ENCODE results near the gene GAS2.

GAS2 gene

GRCh38 chr11:22715971-22716370, 49.6 kb downstream of the GAS2 start:
- Histone ChIP-seq H3K4me3 (no peak overlapping the region), H3K27me3 (no peaks in the 10 kb centered on the region), H3K9me3 (no peaks in the 10 kb centered on the region), H3K4me1 (no peaks in the 10 kb centered on the region), H3K27ac (no peak overlapping the region), H3K36me3 (no peaks in the 10 kb centered on the region)
- intact Hi-C loops (cut with DNase I; ENCODE audit: low total_unique reads), result no loop called here
- no peak for DNase-seq
- TF ChIP-seq, protein P1, sequence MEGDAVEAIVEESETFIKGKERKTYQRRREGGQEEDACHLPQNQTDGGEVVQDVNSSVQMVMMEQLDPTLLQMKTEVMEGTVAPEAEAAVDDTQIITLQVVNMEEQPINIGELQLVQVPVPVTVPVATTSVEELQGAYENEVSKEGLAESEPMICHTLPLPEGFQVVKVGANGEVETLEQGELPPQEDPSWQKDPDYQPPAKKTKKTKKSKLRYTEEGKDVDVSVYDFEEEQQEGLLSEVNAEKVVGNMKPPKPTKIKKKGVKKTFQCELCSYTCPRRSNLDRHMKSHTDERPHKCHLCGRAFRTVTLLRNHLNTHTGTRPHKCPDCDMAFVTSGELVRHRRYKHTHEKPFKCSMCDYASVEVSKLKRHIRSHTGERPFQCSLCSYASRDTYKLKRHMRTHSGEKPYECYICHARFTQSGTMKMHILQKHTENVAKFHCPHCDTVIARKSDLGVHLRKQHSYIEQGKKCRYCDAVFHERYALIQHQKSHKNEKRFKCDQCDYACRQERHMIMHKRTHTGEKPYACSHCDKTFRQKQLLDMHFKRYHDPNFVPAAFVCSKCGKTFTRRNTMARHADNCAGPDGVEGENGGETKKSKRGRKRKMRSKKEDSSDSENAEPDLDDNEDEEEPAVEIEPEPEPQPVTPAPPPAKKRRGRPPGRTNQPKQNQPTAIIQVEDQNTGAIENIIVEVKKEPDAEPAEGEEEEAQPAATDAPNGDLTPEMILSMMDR (IDR thresholded peaks at IDR 0.05), result no peak

DNA sequence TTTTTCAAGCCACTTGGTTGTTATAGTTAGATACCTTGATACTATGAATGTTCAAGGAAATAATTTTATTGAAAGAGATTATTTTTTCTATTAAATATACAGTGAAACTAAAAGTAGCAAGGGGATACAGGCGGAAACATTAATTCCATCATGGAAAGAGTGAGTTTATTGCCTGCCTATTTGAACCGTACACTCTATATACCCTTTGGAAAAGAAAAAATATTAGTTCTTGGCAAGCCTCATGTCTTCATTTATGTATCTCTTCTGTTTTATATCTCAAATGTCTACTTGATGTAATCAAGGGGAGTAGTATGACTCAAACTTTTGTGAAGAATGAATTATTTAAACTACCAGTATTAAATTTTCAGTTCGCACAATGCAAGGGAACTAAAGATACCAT, 54.0 kb downstream of the GAS2 start:
- Histone ChIP-seq H3K9me3 (no peaks in the 10 kb centered on the region), H3K36me3 (no peaks in the 10 kb centered on the region)

GRCh38 chr11:22723274-22723673, 56.9 kb downstream of the GAS2 start:
- intact Hi-C loops (cut with DNase I; ENCODE audit: low total_unique reads), result no loop called here
- DNase-seq, result no peak
- Histone ChIP-seq H3K27me3 (no peaks in the 10 kb centered on the region), H3K4me3 (no peak overlapping the region), H3K27ac (no peak overlapping the region), H3K9me3 (no peaks in the 10 kb centered on the region), H3K4me1 (no peaks in the 10 kb centered on the region), H3K36me3 (no peaks in the 10 kb centered on the region)
- TF ChIP-seq, protein P1 (IDR thresholded peaks at IDR 0.05), result no peak

More for the DNA sequence above, 54.0 kb downstream of the GAS2 start:
- intact Hi-C loops (cut with DNase I; ENCODE audit: low total_unique reads), result no loop called here
- H3K27ac ChIP-seq, result no peak overlapping the region
- H3K4me1 ChIP-seq, result no peaks in the 10 kb centered on the region
- no peak overlapping the region for H3K4me3 ChIP-seq
- no peaks in the 10 kb centered on the region for H3K27me3 ChIP-seq
- DNase-seq, result no peak
- TF ChIP-seq, protein P1 (IDR thresholded peaks at IDR 0.05), result no peak

GRCh38 chr11:22725079-22725478, 58.7 kb downstream of the GAS2 start:
- H3K4me1 ChIP-seq, result no peaks in the 10 kb centered on the region
- no peaks in the 10 kb centered on the region for H3K9me3 ChIP-seq
- no peaks in the 10 kb centered on the region for H3K27me3 ChIP-seq
- no peak for DNase-seq
- intact Hi-C loops (cut with DNase I; ENCODE audit: low total_unique reads), result no loop called here
- no peaks in the 10 kb centered on the region for H3K36me3 ChIP-seq
- no peak overlapping the region for H3K27ac ChIP-seq
- TF ChIP-seq, protein P1 (IDR thresholded peaks at IDR 0.05), result no peak
- no peak overlapping the region for H3K4me3 ChIP-seq

DNA sequence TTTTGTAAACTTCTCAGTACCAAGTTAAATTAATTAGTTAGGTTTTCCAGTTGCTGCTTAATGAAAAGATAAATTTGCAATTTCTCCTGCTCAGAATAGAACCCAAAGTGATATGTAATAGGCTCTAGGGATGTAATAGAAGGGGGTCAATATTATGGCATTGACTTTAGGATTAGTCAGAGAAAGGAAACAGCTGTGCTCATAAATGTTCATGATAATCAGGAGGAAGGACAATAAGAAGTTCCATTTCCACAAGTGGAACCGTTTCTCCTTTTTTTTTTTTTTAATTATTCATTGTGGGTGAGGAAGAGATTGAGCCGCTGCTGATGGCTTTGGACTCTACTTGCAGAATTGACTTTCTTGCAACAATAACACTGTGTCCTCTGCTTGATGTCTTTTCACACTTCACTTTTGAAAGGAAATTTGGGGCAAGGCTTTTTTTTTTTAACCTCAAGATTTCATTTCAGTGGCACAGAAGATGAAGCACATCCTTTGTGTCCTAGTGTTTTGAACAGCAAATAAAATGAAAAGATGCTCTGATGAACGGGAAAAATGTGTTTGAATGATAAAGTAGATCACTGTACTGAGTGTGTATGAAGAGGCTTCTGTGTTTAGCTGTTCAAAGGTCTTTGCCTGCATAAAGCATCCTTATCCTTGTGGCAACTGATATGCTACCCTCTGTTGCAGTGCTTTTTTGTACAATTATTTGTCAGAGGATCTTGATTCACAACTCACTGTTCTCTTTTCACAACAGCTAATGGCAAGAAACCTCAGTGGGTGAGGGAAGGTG, 62.4 kb downstream of the GAS2 start:
- intact Hi-C loops (cut with DNase I; ENCODE audit: low total_unique reads), result no loop called here
- DNase-seq, result no peak
- no peaks in the 10 kb centered on the region for H3K4me1 ChIP-seq
- no peaks in the 10 kb centered on the region for H3K9me3 ChIP-seq
- TF ChIP-seq, protein P1 (IDR thresholded peaks at IDR 0.05), result no peak
- no peak overlapping the region for H3K4me3 ChIP-seq
- H3K27ac ChIP-seq, result no peak overlapping the region
- H3K27me3 ChIP-seq, result no peaks in the 10 kb centered on the region
- no peaks in the 10 kb centered on the region for H3K36me3 ChIP-seq

Measured in tibial artery (tissue), 4 donors.